ENCODE measurements around the gene TLX1.

- TF ChIP-seq NFIC (IDR thresholded peaks at IDR 0.05) (no peak), EP300 (IDR thresholded peaks at IDR 0.05; ENCODE audit: borderline replicate concordance) (no peak), RAD21 (IDR thresholded peaks at IDR 0.05; ENCODE audit: low read depth) (no peak), ZBTB7A (IDR thresholded peaks at IDR 0.05; ENCODE audit: low read depth) (no peak), YY1 (IDR thresholded peaks at IDR 0.05; ENCODE audit: low read depth) (no peak), TEAD4 (IDR thresholded peaks at IDR 0.05) (no peak)
These were observed 11.6 kb downstream of the TLX1 start for GRCh38 chr10:101142533-101143344.

Data from Ishikawa (cell line).